ENCODE results near the gene CLSTN2. TPM values are rescaled to one million over a fixed set of nuclear protein-coding genes. Genes with fewer than 3 reads are reported as not detected.

CLSTN2 gene
- total and polyA plus RNA-seq, 2 of the 4 experiments (the other 2 are of a cell fraction), result under 0.01 to 0.07 TPM

DNA sequence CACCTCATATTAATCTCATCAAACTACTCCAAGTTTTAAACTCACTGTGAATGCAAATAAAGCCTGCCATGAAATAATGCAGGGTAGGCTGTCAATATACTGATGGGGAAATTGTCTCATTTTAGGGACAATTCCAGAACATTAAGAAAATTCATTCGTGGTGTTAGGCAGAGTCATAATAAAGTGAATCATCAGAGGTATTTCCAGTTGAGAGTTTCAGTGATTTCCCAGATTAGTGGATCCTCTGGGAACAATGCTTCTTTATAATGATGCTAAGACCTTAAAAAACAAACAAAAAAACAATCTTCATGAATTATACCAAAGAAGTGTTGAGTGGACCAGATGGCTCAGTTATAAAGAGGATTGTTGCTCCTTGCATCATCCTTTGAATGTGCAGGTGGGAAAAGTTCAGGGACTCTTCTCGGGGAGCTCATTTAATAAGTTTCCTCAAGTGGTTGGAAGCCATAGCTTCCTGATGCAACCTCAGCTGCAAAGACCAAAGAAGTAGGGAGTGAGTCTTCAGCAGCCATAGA, 381.9 kb downstream of the CLSTN2 start:
- Histone ChIP-seq H3K9ac (ENCODE audit: low read depth, low read length) (no peak overlapping the region), H2AFZ (replicated peaks; ENCODE audit: low read length, poor library complexity) (no peak overlapping the region), H4K8ac (ENCODE audit: low read depth in 2 of 2, low read length in 2 of 2) (no peak overlapping the region), H3K79me1 (ENCODE audit: low read depth in 1 of 2, low read length in 2 of 2) (no peaks in the 10 kb centered on the region), H2AK5ac (ENCODE audit: low read depth, low read length) (no peak overlapping the region), H3K4me3 (ENCODE audit: insufficient read depth, low read depth, low read length) (no peak overlapping the region), H3K27ac (ENCODE audit: insufficient read depth, low read length) (no peak overlapping the region), H3K4me1 (ENCODE audit: control insufficient read depth, insufficient read depth, low read length) (no peaks in the 10 kb centered on the region), H3K14ac (replicated peaks; ENCODE audit: low read depth, low read length) (no peak overlapping the region), H4K91ac (ENCODE audit: insufficient read depth, low read depth, low read length) (no peak overlapping the region), H3K23ac (ENCODE audit: low read depth, low read length) (no peak overlapping the region), H3K56ac (ENCODE audit: extremely low read depth, insufficient read depth, low read length) (no peak overlapping the region), H2BK120ac (ENCODE audit: low read depth, low read length) (no peak overlapping the region), H2AK9ac (replicated peaks; ENCODE audit: low read depth, low read length, poor library complexity) (no peak overlapping the region), H3K18ac (ENCODE audit: low read depth, low read length) (no peak overlapping the region), H3K4ac (ENCODE audit: low read depth, low read length) (no peak overlapping the region), H3K4me2 (ENCODE audit: low read depth, low read length) (no peak overlapping the region), H2BK15ac (ENCODE audit: low read depth, low read length) (no peak overlapping the region), H2BK5ac (ENCODE audit: low read depth, low read length, poor library complexity, severe bottlenecking) (no peak overlapping the region), H4K20me1 (ENCODE audit: insufficient read depth, low read length) (no peaks in the 10 kb centered on the region), H4K5ac (ENCODE audit: low read depth, low read length) (no peak overlapping the region), H3K36me3 (ENCODE audit: control insufficient read depth, insufficient read depth, low read length) (no peaks in the 10 kb centered on the region), H2BK20ac (ENCODE audit: low read depth, low read length) (no peak overlapping the region), H3K9me1 (ENCODE audit: insufficient read depth, low read length) (no peaks in the 10 kb centered on the region; the same call in 1 of the 2 replicates), H3K9me3 (ENCODE audit: control insufficient read depth, insufficient read depth, low read length) (no peaks in the 10 kb centered on the region), H3K27me3 (ENCODE audit: control insufficient read depth, insufficient read depth, low read length) (no peaks in the 10 kb centered on the region)
- intact Hi-C loops (cut with micrococcal nuclease) (no loop called here), in situ Hi-C loops (cut with MboI; ENCODE audit: low sequenced_read_pairs) (no loop called here), dilution Hi-C loops (cut with HindIII; ENCODE audit: low sequenced_read_pairs, unreplicated experiment) (no loop called here)
- WGBS, 2 experiments (ENCODE audit: extremely low coverage in 2 of 2, insufficient read length in 1 of 2), result no CpG with 5 or more reads among the region's 2 CpGs
- TF ChIP-seq, protein P1, sequence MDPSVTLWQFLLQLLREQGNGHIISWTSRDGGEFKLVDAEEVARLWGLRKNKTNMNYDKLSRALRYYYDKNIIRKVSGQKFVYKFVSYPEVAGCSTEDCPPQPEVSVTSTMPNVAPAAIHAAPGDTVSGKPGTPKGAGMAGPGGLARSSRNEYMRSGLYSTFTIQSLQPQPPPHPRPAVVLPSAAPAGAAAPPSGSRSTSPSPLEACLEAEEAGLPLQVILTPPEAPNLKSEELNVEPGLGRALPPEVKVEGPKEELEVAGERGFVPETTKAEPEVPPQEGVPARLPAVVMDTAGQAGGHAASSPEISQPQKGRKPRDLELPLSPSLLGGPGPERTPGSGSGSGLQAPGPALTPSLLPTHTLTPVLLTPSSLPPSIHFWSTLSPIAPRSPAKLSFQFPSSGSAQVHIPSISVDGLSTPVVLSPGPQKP (IDR thresholded peaks at IDR 0.05; ENCODE audit: borderline replicate concordance, low read depth, low read length), result no peak
- TF ChIP-seq, protein P2, sequence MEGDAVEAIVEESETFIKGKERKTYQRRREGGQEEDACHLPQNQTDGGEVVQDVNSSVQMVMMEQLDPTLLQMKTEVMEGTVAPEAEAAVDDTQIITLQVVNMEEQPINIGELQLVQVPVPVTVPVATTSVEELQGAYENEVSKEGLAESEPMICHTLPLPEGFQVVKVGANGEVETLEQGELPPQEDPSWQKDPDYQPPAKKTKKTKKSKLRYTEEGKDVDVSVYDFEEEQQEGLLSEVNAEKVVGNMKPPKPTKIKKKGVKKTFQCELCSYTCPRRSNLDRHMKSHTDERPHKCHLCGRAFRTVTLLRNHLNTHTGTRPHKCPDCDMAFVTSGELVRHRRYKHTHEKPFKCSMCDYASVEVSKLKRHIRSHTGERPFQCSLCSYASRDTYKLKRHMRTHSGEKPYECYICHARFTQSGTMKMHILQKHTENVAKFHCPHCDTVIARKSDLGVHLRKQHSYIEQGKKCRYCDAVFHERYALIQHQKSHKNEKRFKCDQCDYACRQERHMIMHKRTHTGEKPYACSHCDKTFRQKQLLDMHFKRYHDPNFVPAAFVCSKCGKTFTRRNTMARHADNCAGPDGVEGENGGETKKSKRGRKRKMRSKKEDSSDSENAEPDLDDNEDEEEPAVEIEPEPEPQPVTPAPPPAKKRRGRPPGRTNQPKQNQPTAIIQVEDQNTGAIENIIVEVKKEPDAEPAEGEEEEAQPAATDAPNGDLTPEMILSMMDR (conservative IDR thresholded peaks at IDR 0.05; ENCODE audit: low read depth, low read length), result no peak
- TF ChIP-seq CEBPB (IDR thresholded peaks at IDR 0.05; ENCODE audit: low read depth, low read length), result no peak
- TF ChIP-seq POLR2A (IDR thresholded peaks at IDR 0.05; ENCODE audit: low read depth, low read length), result no peak
- TF ChIP-seq NFE2L2 (IDR thresholded peaks at IDR 0.05; ENCODE audit: low read depth, low read length), result no peak
- no peak for TF ChIP-seq RAD21 (IDR thresholded peaks at IDR 0.05; ENCODE audit: low read length)
- no peak for TF ChIP-seq MAZ (IDR thresholded peaks at IDR 0.05; ENCODE audit: borderline replicate concordance, low read depth, low read length)
- TF ChIP-seq RFX5 (IDR thresholded peaks at IDR 0.05; ENCODE audit: low read depth, low read length), result no peak
- no peak for TF ChIP-seq CHD1 (IDR thresholded peaks at IDR 0.05; ENCODE audit: low read depth, low read length)
- DNase-seq, result no peak
- ChIA-PET CTCF (no interaction called here), POLR2A (ENCODE audit: unreplicated experiment) (no interaction called here)
- ATAC-seq (ENCODE audit: low read depth), result no peak
- no TSS peak for BruUV-seq (replicated peaks)

All from IMR-90 (cell line).